ENCODE data around the gene FGA. TPM values are rescaled to one million over a fixed set of nuclear protein-coding genes. Genes with fewer than 3 reads are reported as not detected.

The FGA gene
- total and polyA plus RNA-seq, 10 of the 15 experiments (the other 5 are each of a cell fraction or from before 2014, with no cell fraction given) = 3.6 TPM; not detected in 9

- Histone ChIP-seq H2AFZ (ENCODE audit: control insufficient read depth, low read depth, low read length) (no peak overlapping the region), H3K9ac (ENCODE audit: control insufficient read depth, insufficient read depth, low read length) (no peak overlapping the region), H3K36me3 (ENCODE audit: control insufficient read depth in 2 of 2, insufficient read depth in 2 of 2, low read length in 1 of 2) (no peaks in the 10 kb centered on the region), H3K27ac (ENCODE audit: control insufficient read depth, insufficient read depth) (no peak overlapping the region), H3K79me2 (ENCODE audit: control insufficient read depth, insufficient read depth, low read length) (no peaks in the 10 kb centered on the region), H3K9me3 (replicated peaks; ENCODE audit: control insufficient read depth, insufficient read depth, low read length) (no peaks in the 10 kb centered on the region), H3K4me2 (ENCODE audit: control insufficient read depth, insufficient read depth) (no peak overlapping the region), H4K20me1 (ENCODE audit: control insufficient read depth, insufficient read depth) (no peaks in the 10 kb centered on the region), H3K4me1 (ENCODE audit: control insufficient read depth, insufficient read depth, low read length) (no peaks in the 10 kb centered on the region), H3K4me3 (no peak overlapping the region), H3K27me3 (replicated peaks in 1 of 2; ENCODE audit: control insufficient read depth in 2 of 2, insufficient read depth in 2 of 2, low read length in 1 of 2) (no peaks in the 10 kb centered on the region; a peak in 1 of 4 replicates)
- no peak for ATAC-seq
- intact Hi-C loops (cut with micrococcal nuclease; ENCODE audit: unreplicated experiment) (no loop called here), in situ Hi-C loops (cut with MboI) (no loop called here)
- CTCF ChIA-PET = interaction anchor here (1.1 to 1.6 kb wide), 2 partner anchors 29 to 36 kb away, joined by 4 read pairs; no protein-coding TSS in a partner anchor
- POLR2A ChIA-PET = no interaction called here
- TF ChIP-seq NBN (IDR thresholded peaks at IDR 0.05) (no peak), MEF2B (IDR thresholded peaks at IDR 0.05; ENCODE audit: partially characterized antibody, poor library complexity, severe bottlenecking) (no peak), SMAD1 (IDR thresholded peaks at IDR 0.05; ENCODE audit: low read depth, partially characterized antibody) (no peak), RB1 (IDR thresholded peaks at IDR 0.05; ENCODE audit: borderline replicate concordance) (no peak), BHLHE40 (IDR thresholded peaks at IDR 0.05; ENCODE audit: borderline replicate concordance in 1 of 2, low read depth in 2 of 2, low read length in 1 of 2) (no peak), BCL11A (IDR thresholded peaks at IDR 0.05; ENCODE audit: low read depth, low read length) (no peak), PAX8 (IDR thresholded peaks at IDR 0.05) (no peak), IRF3 (IDR thresholded peaks at IDR 0.05) (no peak), SREBF1 (IDR thresholded peaks at IDR 0.05; ENCODE audit: low read length) (no peak), USF1 (IDR thresholded peaks at IDR 0.05; ENCODE audit: borderline replicate concordance, extremely low read length, insufficient read depth, low read depth, low read length) (no peak), ZNF384 (IDR thresholded peaks at IDR 0.05; ENCODE audit: borderline replicate concordance, low read depth, low read length) (no peak), MYB (IDR thresholded peaks at IDR 0.05; ENCODE audit: borderline replicate concordance, low read depth, low read length) (no peak), LARP7 (IDR thresholded peaks at IDR 0.05) (no peak)
- RAD21 ChIA-PET (ENCODE audit: unreplicated experiment) = interaction anchor here (1.5 kb wide), 1 partner anchor 25 kb away, joined by 4 read pairs; the partner anchor contains the start of gene FGB
- DNase-seq (ENCODE audit: low read depth, low spot score) = no peak
- 0% methylated on average over 2 of the region's 2 CpGs for WGBS (ENCODE audit: insufficient coverage, insufficient replicate concordance, low lambda C conversion rate, missing lambda C conversion rate)
- FAIRE-seq = no peak
- no TSS peak for BruUV-seq (replicated peaks)
- SMC1A ChIA-PET (ENCODE audit: uncharacterized antibody, unreplicated experiment) = interaction anchor here (0.7 to 1.1 kb wide), 2 partner anchors 31 to 167 kb away, joined by 3 to 4 read pairs; no protein-coding TSS in a partner anchor
Measured at GRCh38 chr4:154588198-154588597, 2.3 kb downstream of the FGA start.

All from GM12878 (cell line).